ENCODE results near the gene PFDN6.

PFDN6 gene

GRCh38 chr6:33286946-33287914 lies 2.2 kb upstream of the PFDN6 start:
- no peaks in the 10 kb centered on the region for H4K20me1 ChIP-seq (ENCODE audit: insufficient read depth, low read length)
- H3K27ac ChIP-seq (ENCODE audit: low read length): no peak overlapping the region
- no peak overlapping the region for H3K4me2 ChIP-seq (ENCODE audit: low read depth, low read length)
- H2AFZ ChIP-seq (ENCODE audit: low read length): no peak overlapping the region
- H3K27me3 ChIP-seq (replicated peaks; ENCODE audit: insufficient read depth, low read length): no peaks in the 10 kb centered on the region
- H3K9me2 ChIP-seq (replicated peaks; ENCODE audit: insufficient read depth, low read length): no peaks in the 10 kb centered on the region
- no peak for DNase-seq
- peaks cover 20% of the 10 kb centered on the region; the same call in 1 of the 2 replicates for H3K4me1 ChIP-seq (ENCODE audit: low read length)
- no peak overlapping the region for H3K4me3 ChIP-seq (ENCODE audit: low read length)
- H3K36me3 ChIP-seq (replicated peaks; ENCODE audit: insufficient read depth, low read length): 0 out of 2 replicates have a peak, but pooled peaks cover 6% of the 10 kb centered on the region
- no peaks in the 10 kb centered on the region; the same call in 1 of the 2 replicates for H3F3A ChIP-seq (ENCODE audit: insufficient read depth, low read length)
- H3K9me3 ChIP-seq (replicated peaks; ENCODE audit: insufficient read depth, low read length): no peaks in the 10 kb centered on the region
- H3K79me2 ChIP-seq (ENCODE audit: low read length): peaks cover 52% of the 10 kb centered on the region
- no peak for TF ChIP-seq EZH2phosphoT487 (IDR thresholded peaks at IDR 0.05; ENCODE audit: low read length)
- TF ChIP-seq, protein P1, sequence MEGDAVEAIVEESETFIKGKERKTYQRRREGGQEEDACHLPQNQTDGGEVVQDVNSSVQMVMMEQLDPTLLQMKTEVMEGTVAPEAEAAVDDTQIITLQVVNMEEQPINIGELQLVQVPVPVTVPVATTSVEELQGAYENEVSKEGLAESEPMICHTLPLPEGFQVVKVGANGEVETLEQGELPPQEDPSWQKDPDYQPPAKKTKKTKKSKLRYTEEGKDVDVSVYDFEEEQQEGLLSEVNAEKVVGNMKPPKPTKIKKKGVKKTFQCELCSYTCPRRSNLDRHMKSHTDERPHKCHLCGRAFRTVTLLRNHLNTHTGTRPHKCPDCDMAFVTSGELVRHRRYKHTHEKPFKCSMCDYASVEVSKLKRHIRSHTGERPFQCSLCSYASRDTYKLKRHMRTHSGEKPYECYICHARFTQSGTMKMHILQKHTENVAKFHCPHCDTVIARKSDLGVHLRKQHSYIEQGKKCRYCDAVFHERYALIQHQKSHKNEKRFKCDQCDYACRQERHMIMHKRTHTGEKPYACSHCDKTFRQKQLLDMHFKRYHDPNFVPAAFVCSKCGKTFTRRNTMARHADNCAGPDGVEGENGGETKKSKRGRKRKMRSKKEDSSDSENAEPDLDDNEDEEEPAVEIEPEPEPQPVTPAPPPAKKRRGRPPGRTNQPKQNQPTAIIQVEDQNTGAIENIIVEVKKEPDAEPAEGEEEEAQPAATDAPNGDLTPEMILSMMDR (IDR thresholded peaks at IDR 0.05; ENCODE audit: low read length): no peak
- TF ChIP-seq EZH2 (optimal IDR thresholded peaks at IDR 0.05; ENCODE audit: low read depth, low read length): no peak
- H3K9ac ChIP-seq (ENCODE audit: low read length): no peak overlapping the region

GRCh38 chr6:33288141-33288920 lies 1.1 kb upstream of the PFDN6 start:
- Histone ChIP-seq H3K4me3 (ENCODE audit: low read length) (peak overlapping the region; percentile 99), H3K79me2 (ENCODE audit: low read length) (peaks cover 52% of the 10 kb centered on the region), H3K27me3 (replicated peaks; ENCODE audit: insufficient read depth, low read length) (no peaks in the 10 kb centered on the region), H3F3A (ENCODE audit: insufficient read depth, low read length) (no peaks in the 10 kb centered on the region; the same call in 1 of the 2 replicates), H2AFZ (ENCODE audit: low read length) (peak overlapping the region; percentile 95), H3K4me1 (ENCODE audit: low read length) (peaks cover 20% of the 10 kb centered on the region; the same call in 1 of the 2 replicates), H3K36me3 (replicated peaks; ENCODE audit: insufficient read depth, low read length) (0 out of 2 replicates have a peak, but pooled peaks cover 6% of the 10 kb centered on the region), H3K4me2 (ENCODE audit: low read depth, low read length) (peak overlapping the region; percentile 89), H3K9me3 (replicated peaks; ENCODE audit: insufficient read depth, low read length) (no peaks in the 10 kb centered on the region), H3K9me2 (replicated peaks; ENCODE audit: insufficient read depth, low read length) (no peaks in the 10 kb centered on the region), H3K9ac (ENCODE audit: low read length) (peak overlapping the region; percentile 91), H4K20me1 (ENCODE audit: insufficient read depth, low read length) (no peaks in the 10 kb centered on the region), H3K27ac (ENCODE audit: low read length) (no peak overlapping the region)
- DNase-seq: no peak
- no peak for TF ChIP-seq EZH2phosphoT487 (IDR thresholded peaks at IDR 0.05; ENCODE audit: low read length)
- TF ChIP-seq EZH2 (optimal IDR thresholded peaks at IDR 0.05; ENCODE audit: low read depth, low read length): no peak
- TF ChIP-seq, protein P1 (IDR thresholded peaks at IDR 0.05; ENCODE audit: low read length): no peak

DNA sequence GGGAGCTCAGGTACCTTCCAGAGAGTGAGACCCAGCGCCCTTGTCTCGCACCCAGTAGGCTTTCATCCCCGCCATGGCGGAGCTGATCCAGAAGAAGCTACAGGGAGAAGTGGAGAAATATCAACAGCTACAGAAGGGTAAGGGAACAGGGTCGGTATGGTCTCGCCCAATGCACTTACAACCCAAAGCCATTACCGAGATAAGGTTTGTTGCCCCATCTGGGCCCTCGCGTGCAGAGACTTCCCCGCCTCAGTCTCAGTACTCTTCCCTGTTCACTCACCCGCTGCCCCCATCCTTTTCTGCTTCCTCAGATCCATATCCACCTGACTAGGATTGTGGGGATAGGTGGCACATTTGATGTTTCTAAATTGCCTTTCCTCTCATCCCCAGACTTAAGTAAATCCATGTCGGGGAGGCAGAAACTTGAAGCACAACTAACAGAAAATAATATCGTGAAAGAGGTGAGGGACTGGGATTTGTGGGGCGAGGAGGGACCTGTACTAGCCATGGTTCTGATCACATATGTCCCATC lies 449 bp downstream of the PFDN6 start:
- Histone ChIP-seq H3K9ac (ENCODE audit: low read length) (peak overlapping the region; percentile 91), H3K4me2 (ENCODE audit: low read depth, low read length) (peak overlapping the region; percentile 89), H3K36me3 (replicated peaks; ENCODE audit: insufficient read depth, low read length) (0 out of 2 replicates have a peak, but pooled peaks cover 6% of the 10 kb centered on the region), H3K4me1 (ENCODE audit: low read length) (peaks cover 20% of the 10 kb centered on the region; the same call in 1 of the 2 replicates), H2AFZ (ENCODE audit: low read length) (peak overlapping the region; percentile 95), H3K79me2 (ENCODE audit: low read length) (peaks cover 52% of the 10 kb centered on the region), H3F3A (ENCODE audit: insufficient read depth, low read length) (no peaks in the 10 kb centered on the region; the same call in 1 of the 2 replicates), H3K27me3 (replicated peaks; ENCODE audit: insufficient read depth, low read length) (no peaks in the 10 kb centered on the region), H3K9me2 (replicated peaks; ENCODE audit: insufficient read depth, low read length) (no peaks in the 10 kb centered on the region), H4K20me1 (ENCODE audit: insufficient read depth, low read length) (no peaks in the 10 kb centered on the region), H3K9me3 (replicated peaks; ENCODE audit: insufficient read depth, low read length) (no peaks in the 10 kb centered on the region), H3K4me3 (ENCODE audit: low read length) (peak overlapping the region; percentile 99), H3K27ac (ENCODE audit: low read length) (peak overlapping the region; percentile 16; the same call in 1 of the 2 replicates)
- no peak for DNase-seq
- TF ChIP-seq EZH2phosphoT487 (IDR thresholded peaks at IDR 0.05; ENCODE audit: low read length): no peak
- no peak for TF ChIP-seq EZH2 (optimal IDR thresholded peaks at IDR 0.05; ENCODE audit: low read depth, low read length)
- TF ChIP-seq, protein P1 (IDR thresholded peaks at IDR 0.05; ENCODE audit: low read length): no peak

Data from MM.1S (cell line).